Measurements from ENCODE around the gene OR2M7. TPM values are rescaled to one million over a fixed set of nuclear protein-coding genes. Genes with fewer than 3 reads are reported as not detected.

The OR2M7 gene
- total and polyA plus RNA-seq, 2 of the 8 experiments (the other 6 are each of a cell fraction or from before 2014, with no cell fraction given) = not detected

DNA sequence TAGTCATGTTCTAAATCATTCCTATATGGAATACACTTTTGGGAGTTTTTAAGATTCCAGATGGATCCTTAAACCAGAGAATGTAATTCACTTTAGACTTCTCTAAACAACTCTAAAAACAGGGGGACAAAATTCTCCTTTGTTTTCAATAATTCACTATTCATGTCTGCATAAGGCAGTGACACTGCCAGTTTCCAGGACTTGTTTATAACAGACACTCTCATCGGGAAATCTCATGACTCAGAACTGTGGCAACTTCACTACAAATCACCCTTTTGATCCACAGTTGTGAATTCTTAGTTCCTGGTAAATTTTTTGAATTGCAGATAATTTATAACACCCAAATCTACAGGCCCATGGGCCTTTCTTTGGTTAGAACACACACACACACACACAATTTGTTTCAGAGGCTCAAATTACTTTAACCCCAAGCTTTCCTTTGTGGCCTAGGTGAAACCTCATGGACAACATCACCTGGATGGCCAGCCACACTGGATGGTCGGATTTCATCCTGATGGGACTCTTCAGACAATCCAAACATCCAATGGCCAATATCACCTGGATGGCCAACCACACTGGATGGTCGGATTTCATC, 36.9 kb upstream of the OR2M7 start, which contains the start of gene OR2T4:
Gene OR2T4, plus strand, starts transcription at position 545 of the 595 bp plus-strand sequence. Its CDS starts 0 bp downstream, at position 545.
- no peaks in the 10 kb centered on the region for H3K23me2 ChIP-seq (ENCODE audit: low read depth, low read length)
- CTCF ChIA-PET (ENCODE audit: partially characterized antibody) = no interaction called here
- H3K79me1 ChIP-seq (ENCODE audit: low read depth, low read length) = no peaks in the 10 kb centered on the region
- H3K27ac ChIP-seq (ENCODE audit: low read depth, low read length) = no peak within 1 kb of the TSS
- no peak within 1 kb of the TSS for H3K23ac ChIP-seq (ENCODE audit: insufficient read length)
- H4K91ac ChIP-seq (replicated peaks; ENCODE audit: insufficient read length, low read length) = no peak within 1 kb of the TSS
- no peak for DNase-seq (ENCODE audit: low read depth in 1 of 2, low spot score in 2 of 2)
- no peaks in the 10 kb centered on the region for H4K20me1 ChIP-seq (replicated peaks in 1 of 2; ENCODE audit: control insufficient read depth in 1 of 2, insufficient read depth in 2 of 2, low read length in 2 of 2)
- peaks cover 69 to 77% of the 10 kb centered on the region in 2 experiments for H3K9me3 ChIP-seq (ENCODE audit: insufficient read depth in 2 of 2, low read depth in 1 of 2, low read length in 1 of 2)
- H3K18ac ChIP-seq (ENCODE audit: extremely low read depth, low read length) = no peak within 1 kb of the TSS
- no peaks in the 10 kb centered on the region for H3K4me1 ChIP-seq (replicated peaks in 1 of 4; ENCODE audit: control insufficient read depth in 3 of 4, insufficient read depth in 4 of 4, low read length in 3 of 4)
- H3K79me2 ChIP-seq (ENCODE audit: control insufficient read depth in 1 of 2, insufficient read depth in 2 of 2, low read length in 2 of 2) = no peaks in the 10 kb centered on the region
- 56% methylated on average over 3 of the region's 3 CpGs; no CpG with 5 or more reads in 1 of the 2 experiments for WGBS, 2 experiments (ENCODE audit: extremely low coverage in 1 of 2, insufficient coverage in 1 of 2, insufficient read length in 1 of 2, insufficient replicate concordance in 2 of 2, low coverage in 1 of 2, low lambda C conversion rate in 2 of 2, missing lambda C conversion rate in 1 of 2)
- POLR2A ChIA-PET (ENCODE audit: partially characterized antibody) = no interaction called here
- H3K36me3 ChIP-seq (ENCODE audit: control insufficient read depth in 2 of 4, insufficient read depth in 4 of 4, low read length in 3 of 4) = no peaks in the 10 kb centered on the region
- no peak within 1 kb of the TSS for H2BK5ac ChIP-seq (ENCODE audit: low read depth, low read length)
- H2BK15ac ChIP-seq (ENCODE audit: low read length) = no peak within 1 kb of the TSS
- H2BK12ac ChIP-seq (ENCODE audit: low read depth, low read length) = no peak within 1 kb of the TSS
- H2AK5ac ChIP-seq (ENCODE audit: low read depth, low read length) = no peak within 1 kb of the TSS
- H4K8ac ChIP-seq (ENCODE audit: extremely low read depth, insufficient read depth, low read length) = no peak within 1 kb of the TSS
- no peak for FAIRE-seq
- H2BK20ac ChIP-seq (ENCODE audit: low read length) = no peak within 1 kb of the TSS
- H3K9ac ChIP-seq (replicated peaks in 1 of 4; ENCODE audit: extremely low read depth in 1 of 4, low read depth in 3 of 4, low read length in 3 of 4) = no peak within 1 kb of the TSS
- no peak within 1 kb of the TSS for H3K4me2 ChIP-seq (ENCODE audit: insufficient read depth in 1 of 2, low read depth in 2 of 2, low read length in 2 of 2)
- H2BK120ac ChIP-seq (replicated peaks; ENCODE audit: low read depth, low read length) = no peak within 1 kb of the TSS
- H3K4ac ChIP-seq (replicated peaks; ENCODE audit: insufficient read length, low read depth, low read length) = no peak within 1 kb of the TSS
- H4K5ac ChIP-seq (ENCODE audit: insufficient read length, low read depth, low read length) = no peak within 1 kb of the TSS
- H3K14ac ChIP-seq (ENCODE audit: insufficient read length) = no peak within 1 kb of the TSS
- no peak within 1 kb of the TSS for H3K56ac ChIP-seq (replicated peaks; ENCODE audit: insufficient read length, low read depth, low read length)
- H2AFZ ChIP-seq (ENCODE audit: low read length) = no peak within 1 kb of the TSS
- no peak within 1 kb of the TSS for H3K4me3 ChIP-seq (ENCODE audit: extremely low read depth in 1 of 4, insufficient read depth in 2 of 4, low read depth in 3 of 4, low read length in 4 of 4)
- no peaks in the 10 kb centered on the region for H3K27me3 ChIP-seq (replicated peaks in 1 of 4; ENCODE audit: control insufficient read depth in 3 of 4, extremely low read depth in 1 of 4, insufficient read depth in 3 of 4, low read length in 3 of 4)
- TF ChIP-seq JUND (IDR thresholded peaks at IDR 0.05; ENCODE audit: low read length) = no peak
- TF ChIP-seq SUZ12 (IDR thresholded peaks at IDR 0.05; ENCODE audit: low read length) = no peak
- TF ChIP-seq, protein P1, sequence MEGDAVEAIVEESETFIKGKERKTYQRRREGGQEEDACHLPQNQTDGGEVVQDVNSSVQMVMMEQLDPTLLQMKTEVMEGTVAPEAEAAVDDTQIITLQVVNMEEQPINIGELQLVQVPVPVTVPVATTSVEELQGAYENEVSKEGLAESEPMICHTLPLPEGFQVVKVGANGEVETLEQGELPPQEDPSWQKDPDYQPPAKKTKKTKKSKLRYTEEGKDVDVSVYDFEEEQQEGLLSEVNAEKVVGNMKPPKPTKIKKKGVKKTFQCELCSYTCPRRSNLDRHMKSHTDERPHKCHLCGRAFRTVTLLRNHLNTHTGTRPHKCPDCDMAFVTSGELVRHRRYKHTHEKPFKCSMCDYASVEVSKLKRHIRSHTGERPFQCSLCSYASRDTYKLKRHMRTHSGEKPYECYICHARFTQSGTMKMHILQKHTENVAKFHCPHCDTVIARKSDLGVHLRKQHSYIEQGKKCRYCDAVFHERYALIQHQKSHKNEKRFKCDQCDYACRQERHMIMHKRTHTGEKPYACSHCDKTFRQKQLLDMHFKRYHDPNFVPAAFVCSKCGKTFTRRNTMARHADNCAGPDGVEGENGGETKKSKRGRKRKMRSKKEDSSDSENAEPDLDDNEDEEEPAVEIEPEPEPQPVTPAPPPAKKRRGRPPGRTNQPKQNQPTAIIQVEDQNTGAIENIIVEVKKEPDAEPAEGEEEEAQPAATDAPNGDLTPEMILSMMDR (IDR thresholded peaks at IDR 0.05; ENCODE audit: control extremely low read depth in 1 of 3, insufficient read depth in 1 of 3, low read depth in 1 of 3, low read length in 3 of 3) = no peak
- no peak for TF ChIP-seq BCL11A (IDR thresholded peaks at IDR 0.05; ENCODE audit: low read depth in 2 of 2, low read length in 2 of 2)
- TF ChIP-seq BRCA1 (IDR thresholded peaks at IDR 0.05; ENCODE audit: low read depth, low read length) = no peak
- no peak for TF ChIP-seq MAFK (IDR thresholded peaks at IDR 0.05; ENCODE audit: low read depth, low read length)
- no peak for TF ChIP-seq KDM1A (IDR thresholded peaks at IDR 0.05; ENCODE audit: borderline replicate concordance, low read length)
- TF ChIP-seq KDM5A (IDR thresholded peaks at IDR 0.05; ENCODE audit: low read length) = no peak
- TF ChIP-seq SP4 (IDR thresholded peaks at IDR 0.05; ENCODE audit: low read length) = no peak
- no peak for TF ChIP-seq SP2 (IDR thresholded peaks at IDR 0.05; ENCODE audit: low read length)
- TF ChIP-seq NANOG (IDR thresholded peaks at IDR 0.05; ENCODE audit: insufficient read depth, low read depth, low read length, poor library complexity, severe bottlenecking) = no peak
